GM23338 (cell line): Measurements from ENCODE around the gene TM9SF4. TPM values are rescaled to one million over a fixed set of nuclear protein-coding genes. Genes with fewer than 3 reads are reported as not detected.

Experiments
- ATAC-seq: fragments of 200-7000 bp; cut with Tn5 transposase; 3 replicates; pipeline ENCODE4 v1.9.1; 2020
- DNase-seq: peaks from one replicate; pipeline ENCODE4 v3.0.0-alpha.2; 2015; ENCODE audit warnings: low spot score
- H2AFZ ChIP-seq: fragments of 200-600 bp; sonication (generic); 2 replicates; pipeline ENCODE4 v1.8.0; 2016; ENCODE audit warnings: antibody characterized with exemption, mild to moderate bottlenecking, moderate library complexity
- H3F3A ChIP-seq: fragments of 200-600 bp; sonication (generic); replicated peaks from 2 replicates; pipeline ENCODE4 v1.8.0; 2017; ENCODE audit warnings: antibody characterized with exemption, mixed run types, low read depth
- H3K27ac ChIP-seq: fragments of 200-600 bp; sonication (generic); 2 replicates; pipeline ENCODE4 v1.6.1; 2016; ENCODE audit warnings: low read depth
- H3K27me3 ChIP-seq: fragments of 200-600 bp; sonication (generic); 2 replicates; pipeline ENCODE4 v1.8.0; 2016; ENCODE audit warnings: mild to moderate bottlenecking, mixed run types, moderate library complexity; ENCODE audit not compliant: insufficient read depth
- H3K36me3 ChIP-seq: fragments of 200-600 bp; sonication (generic); 2 replicates; pipeline ENCODE4 v1.8.0; 2016; ENCODE audit warnings: mild to moderate bottlenecking; ENCODE audit not compliant: insufficient read depth
- H3K4me1 ChIP-seq: fragments of 200-600 bp; sonication (generic); 2 replicates; pipeline ENCODE4 v1.8.0; 2016; ENCODE audit warnings: mild to moderate bottlenecking, moderate library complexity; ENCODE audit not compliant: insufficient read depth
- H3K4me2 ChIP-seq: fragments of 200-600 bp; sonication (generic); 2 replicates; pipeline ENCODE4 v1.7.1; 2017; ENCODE audit warnings: mixed run types
- H3K4me3 ChIP-seq: fragments of 200-600 bp; sonication (generic); 2 replicates; pipeline ENCODE4 v1.6.1; 2016; ENCODE audit warnings: mixed run types
- H3K79me2 ChIP-seq: fragments of 200-600 bp; sonication (generic); replicated peaks from 2 replicates; pipeline ENCODE4 v1.8.0; 2017; ENCODE audit warnings: mild to moderate bottlenecking; ENCODE audit not compliant: insufficient read depth
- H3K9me2 ChIP-seq: fragments of 200-600 bp; sonication (generic); 2 replicates; pipeline ENCODE4 v1.8.0; 2017; ENCODE audit not compliant: insufficient read depth
- H4K20me1 ChIP-seq: fragments of 200-600 bp; sonication (generic); replicated peaks from 2 replicates; pipeline ENCODE4 v1.8.0; 2017; ENCODE audit warnings: mild to moderate bottlenecking; ENCODE audit not compliant: insufficient read depth
- H3K27ac Mint-ChIP-seq: 2 replicates; pipeline ENCODE4 v1.8.0; 2020; ENCODE audit warnings: inconsistent platforms, mild to moderate bottlenecking, moderate library complexity, mixed read lengths
- H3K27me3 Mint-ChIP-seq: 3 replicates; pipeline ENCODE4 v1.8.0; 2022; ENCODE audit warnings: low read depth, mild to moderate bottlenecking, moderate library complexity, mixed read lengths, inconsistent platforms; ENCODE audit not compliant: insufficient read depth, poor library complexity
- H3K36me3 Mint-ChIP-seq: 3 replicates; pipeline ENCODE4 v1.8.0; 2021; ENCODE audit warnings: low read depth, mild to moderate bottlenecking, inconsistent platforms, moderate library complexity, mixed read lengths
- H3K4me1 Mint-ChIP-seq: 3 replicates; pipeline ENCODE4 v1.8.0; 2020; ENCODE audit warnings: mild to moderate bottlenecking, inconsistent platforms, mixed read lengths
- H3K4me3 Mint-ChIP-seq: 3 replicates; pipeline ENCODE4 v1.8.0; 2021; ENCODE audit warnings: moderate library complexity, mild to moderate bottlenecking, inconsistent platforms, mixed read lengths
- H3K9me3 Mint-ChIP-seq: 3 replicates; pipeline ENCODE4 v1.8.0; 2020; ENCODE audit warnings: moderate library complexity, mild to moderate bottlenecking, inconsistent platforms, mixed read lengths
- JUNB ChIP-seq: IDR thresholded peaks from one replicate; pipeline ENCODE4 v1.6.1; 2016; ENCODE audit warnings: antibody characterized with exemption; ENCODE audit not compliant: unreplicated experiment
- ZNF331 ChIP-seq: fragments of 250-450 bp; sonication (Bioruptor Pico); IDR thresholded peaks from 2 replicates; pipeline ENCODE4 v1.5.0; 2020; ENCODE audit warnings: low read depth, mild to moderate bottlenecking, moderate library complexity
- polyA plus RNA-seq: library from polyadenylated mRNA; unstranded; fragments of >200 nt; fragmentation: Nextera tagmentation; extraction: Ambion mirVana; gene quantifications from 2 replicates; pipeline ENCODE4 v1.2.1, GENCODE V29; 2016
- total RNA-seq: library from RNA; depleted of rRNA; stranded (reverse); fragments of >200 nt; shearing (Covaris generic); gene quantifications from 2 replicates; pipeline ENCODE4 v1.2.3, GENCODE V29; 2014
- TF ChIP-seq, protein P1 (sequence below): fragments of 250-450 bp; sonication (Bioruptor Pico); IDR thresholded peaks from 2 replicates; pipeline ENCODE4 v1.5.0; 2020; ENCODE audit warnings: mild to moderate bottlenecking, moderate library complexity
- TF ChIP-seq, protein P2 (sequence below): IDR thresholded peaks from one replicate; pipeline ENCODE4 v1.6.1; 2018; ENCODE audit warnings: antibody characterized with exemption; ENCODE audit not compliant: unreplicated experiment

The TM9SF4 gene
- total and polyA plus RNA-seq, 2 experiments from 2014 or later = 20.4 to 52.6 TPM

DNA sequence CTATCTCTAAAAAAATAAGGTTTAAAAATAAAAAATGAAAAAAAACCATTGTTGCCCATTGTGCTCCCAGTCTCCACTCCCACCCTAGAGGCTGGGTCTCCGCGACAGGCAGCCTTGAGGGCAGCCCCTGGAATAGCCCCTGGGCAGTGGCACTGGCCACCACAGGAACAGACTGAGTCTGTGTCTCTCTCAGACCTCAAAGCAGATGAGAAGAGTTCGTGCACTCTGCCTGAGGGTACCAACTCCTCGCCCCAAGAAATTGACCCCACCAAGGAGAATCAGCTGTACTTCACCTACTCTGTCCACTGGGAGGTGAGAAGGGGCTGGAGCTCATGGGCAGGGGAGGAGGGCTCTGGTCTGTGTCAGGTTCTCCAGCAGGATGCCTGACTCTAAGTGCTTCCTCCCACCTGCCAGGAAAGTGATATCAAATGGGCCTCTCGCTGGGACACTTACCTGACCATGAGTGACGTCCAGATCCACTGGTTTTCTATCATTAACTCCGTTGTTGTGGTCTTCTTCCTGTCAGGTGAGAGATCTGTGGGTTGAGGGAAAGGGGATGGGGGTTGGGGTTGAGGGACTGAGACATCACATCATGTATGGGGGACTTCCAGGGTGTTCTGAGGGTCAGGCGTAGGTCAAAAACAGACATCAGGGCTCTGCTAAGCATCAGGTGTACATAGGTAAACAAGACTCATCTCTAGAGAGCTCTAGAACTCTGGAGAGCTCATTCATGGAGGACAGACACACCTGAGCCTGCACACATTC is 35.6 kb downstream of the TM9SF4 start:
- peaks cover 81% of the 10 kb centered on the region for H3K36me3 ChIP-seq
- TF ChIP-seq, protein P1, sequence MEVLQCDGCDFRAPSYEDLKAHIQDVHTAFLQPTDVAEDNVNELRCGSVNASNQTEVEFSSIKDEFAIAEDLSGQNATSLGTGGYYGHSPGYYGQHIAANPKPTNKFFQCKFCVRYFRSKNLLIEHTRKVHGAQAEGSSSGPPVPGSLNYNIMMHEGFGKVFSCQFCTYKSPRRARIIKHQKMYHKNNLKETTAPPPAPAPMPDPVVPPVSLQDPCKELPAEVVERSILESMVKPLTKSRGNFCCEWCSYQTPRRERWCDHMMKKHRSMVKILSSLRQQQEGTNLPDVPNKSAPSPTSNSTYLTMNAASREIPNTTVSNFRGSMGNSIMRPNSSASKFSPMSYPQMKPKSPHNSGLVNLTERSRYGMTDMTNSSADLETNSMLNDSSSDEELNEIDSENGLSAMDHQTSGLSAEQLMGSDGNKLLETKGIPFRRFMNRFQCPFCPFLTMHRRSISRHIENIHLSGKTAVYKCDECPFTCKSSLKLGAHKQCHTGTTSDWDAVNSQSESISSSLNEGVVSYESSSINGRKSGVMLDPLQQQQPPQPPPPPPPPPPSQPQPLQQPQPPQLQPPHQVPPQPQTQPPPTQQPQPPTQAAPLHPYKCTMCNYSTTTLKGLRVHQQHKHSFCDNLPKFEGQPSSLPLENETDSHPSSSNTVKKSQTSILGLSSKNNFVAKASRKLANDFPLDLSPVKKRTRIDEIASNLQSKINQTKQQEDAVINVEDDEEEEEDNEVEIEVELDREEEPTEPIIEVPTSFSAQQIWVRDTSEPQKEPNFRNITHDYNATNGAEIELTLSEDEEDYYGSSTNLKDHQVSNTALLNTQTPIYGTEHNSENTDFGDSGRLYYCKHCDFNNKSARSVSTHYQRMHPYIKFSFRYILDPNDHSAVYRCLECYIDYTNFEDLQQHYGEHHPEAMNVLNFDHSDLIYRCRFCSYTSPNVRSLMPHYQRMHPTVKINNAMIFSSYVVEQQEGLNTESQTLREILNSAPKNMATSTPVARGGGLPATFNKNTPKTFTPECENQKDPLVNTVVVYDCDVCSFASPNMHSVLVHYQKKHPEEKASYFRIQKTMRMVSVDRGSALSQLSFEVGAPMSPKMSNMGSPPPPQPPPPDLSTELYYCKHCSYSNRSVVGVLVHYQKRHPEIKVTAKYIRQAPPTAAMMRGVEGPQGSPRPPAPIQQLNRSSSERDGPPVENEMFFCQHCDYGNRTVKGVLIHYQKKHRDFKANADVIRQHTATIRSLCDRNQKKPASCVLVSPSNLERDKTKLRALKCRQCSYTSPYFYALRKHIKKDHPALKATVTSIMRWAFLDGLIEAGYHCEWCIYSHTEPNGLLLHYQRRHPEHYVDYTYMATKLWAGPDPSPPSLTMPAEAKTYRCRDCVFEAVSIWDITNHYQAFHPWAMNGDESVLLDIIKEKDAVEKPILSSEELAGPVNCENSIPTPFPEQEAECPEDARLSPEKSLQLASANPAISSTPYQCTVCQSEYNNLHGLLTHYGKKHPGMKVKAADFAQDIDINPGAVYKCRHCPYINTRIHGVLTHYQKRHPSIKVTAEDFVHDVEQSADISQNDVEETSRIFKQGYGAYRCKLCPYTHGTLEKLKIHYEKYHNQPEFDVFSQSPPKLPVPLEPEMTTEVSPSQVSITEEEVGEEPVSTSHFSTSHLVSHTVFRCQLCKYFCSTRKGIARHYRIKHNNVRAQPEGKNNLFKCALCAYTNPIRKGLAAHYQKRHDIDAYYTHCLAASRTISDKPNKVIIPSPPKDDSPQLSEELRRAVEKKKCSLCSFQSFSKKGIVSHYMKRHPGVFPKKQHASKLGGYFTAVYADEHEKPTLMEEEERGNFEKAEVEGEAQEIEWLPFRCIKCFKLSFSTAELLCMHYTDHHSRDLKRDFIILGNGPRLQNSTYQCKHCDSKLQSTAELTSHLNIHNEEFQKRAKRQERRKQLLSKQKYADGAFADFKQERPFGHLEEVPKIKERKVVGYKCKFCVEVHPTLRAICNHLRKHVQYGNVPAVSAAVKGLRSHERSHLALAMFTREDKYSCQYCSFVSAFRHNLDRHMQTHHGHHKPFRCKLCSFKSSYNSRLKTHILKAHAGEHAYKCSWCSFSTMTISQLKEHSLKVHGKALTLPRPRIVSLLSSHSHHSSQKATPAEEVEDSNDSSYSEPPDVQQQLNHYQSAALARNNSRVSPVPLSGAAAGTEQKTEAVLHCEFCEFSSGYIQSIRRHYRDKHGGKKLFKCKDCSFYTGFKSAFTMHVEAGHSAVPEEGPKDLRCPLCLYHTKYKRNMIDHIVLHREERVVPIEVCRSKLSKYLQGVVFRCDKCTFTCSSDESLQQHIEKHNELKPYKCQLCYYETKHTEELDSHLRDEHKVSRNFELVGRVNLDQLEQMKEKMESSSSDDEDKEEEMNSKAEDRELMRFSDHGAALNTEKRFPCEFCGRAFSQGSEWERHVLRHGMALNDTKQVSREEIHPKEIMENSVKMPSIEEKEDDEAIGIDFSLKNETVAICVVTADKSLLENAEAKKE (CRISPR knock-in tag) = no peak
- TF ChIP-seq JUNB (no peak), ZNF331 (no peak)
- TF ChIP-seq, protein P2, sequence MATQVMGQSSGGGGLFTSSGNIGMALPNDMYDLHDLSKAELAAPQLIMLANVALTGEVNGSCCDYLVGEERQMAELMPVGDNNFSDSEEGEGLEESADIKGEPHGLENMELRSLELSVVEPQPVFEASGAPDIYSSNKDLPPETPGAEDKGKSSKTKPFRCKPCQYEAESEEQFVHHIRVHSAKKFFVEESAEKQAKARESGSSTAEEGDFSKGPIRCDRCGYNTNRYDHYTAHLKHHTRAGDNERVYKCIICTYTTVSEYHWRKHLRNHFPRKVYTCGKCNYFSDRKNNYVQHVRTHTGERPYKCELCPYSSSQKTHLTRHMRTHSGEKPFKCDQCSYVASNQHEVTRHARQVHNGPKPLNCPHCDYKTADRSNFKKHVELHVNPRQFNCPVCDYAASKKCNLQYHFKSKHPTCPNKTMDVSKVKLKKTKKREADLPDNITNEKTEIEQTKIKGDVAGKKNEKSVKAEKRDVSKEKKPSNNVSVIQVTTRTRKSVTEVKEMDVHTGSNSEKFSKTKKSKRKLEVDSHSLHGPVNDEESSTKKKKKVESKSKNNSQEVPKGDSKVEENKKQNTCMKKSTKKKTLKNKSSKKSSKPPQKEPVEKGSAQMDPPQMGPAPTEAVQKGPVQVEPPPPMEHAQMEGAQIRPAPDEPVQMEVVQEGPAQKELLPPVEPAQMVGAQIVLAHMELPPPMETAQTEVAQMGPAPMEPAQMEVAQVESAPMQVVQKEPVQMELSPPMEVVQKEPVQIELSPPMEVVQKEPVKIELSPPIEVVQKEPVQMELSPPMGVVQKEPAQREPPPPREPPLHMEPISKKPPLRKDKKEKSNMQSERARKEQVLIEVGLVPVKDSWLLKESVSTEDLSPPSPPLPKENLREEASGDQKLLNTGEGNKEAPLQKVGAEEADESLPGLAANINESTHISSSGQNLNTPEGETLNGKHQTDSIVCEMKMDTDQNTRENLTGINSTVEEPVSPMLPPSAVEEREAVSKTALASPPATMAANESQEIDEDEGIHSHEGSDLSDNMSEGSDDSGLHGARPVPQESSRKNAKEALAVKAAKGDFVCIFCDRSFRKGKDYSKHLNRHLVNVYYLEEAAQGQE = no peak
- H3K4me2 ChIP-seq = no peak overlapping the region
- no peak for ATAC-seq
- H3K4me3 ChIP-seq = no peak overlapping the region
- no peaks in the 10 kb centered on the region for H3K27me3 ChIP-seq
- Mint-ChIP-seq H3K9me3 (no peaks in the 10 kb centered on the region; the same call in 2 of the 3 replicates), H3K27me3 (peaks cover 2% of the 10 kb centered on the region), H3K4me1 (no peaks in the 10 kb centered on the region), H3K27ac (no peak overlapping the region), H3K36me3 (peaks cover 82% of the 10 kb centered on the region), H3K4me3 (no peak overlapping the region)
- H4K20me1 ChIP-seq = peaks cover 27% of the 10 kb centered on the region
- H3K9me2 ChIP-seq = no peaks in the 10 kb centered on the region
- no peaks in the 10 kb centered on the region for H3K4me1 ChIP-seq
- H3K27ac ChIP-seq = no peak overlapping the region
- H2AFZ ChIP-seq = no peak overlapping the region
- DNase-seq = no peak
- H3K79me2 ChIP-seq = no peaks in the 10 kb centered on the region
- 0 out of 2 replicates have a peak, but pooled peaks cover 2% of the 10 kb centered on the region for H3F3A ChIP-seq
